AG20443 (cell line): Measurements from ENCODE around the gene UBE2G2.

Source experiments
- DNase-seq: peaks from one replicate; pipeline ENCODE4 v3.0.0; 2012; ENCODE audit warnings: low spot score, mixed read lengths

Gene UBE2G2

GRCh38 chr21:44749759-44750674 lies 51.6 kb downstream of the UBE2G2 start:
- no peak for DNase-seq

GRCh38 chr21:44749116-44749758 lies 52.4 kb downstream of the UBE2G2 start:
- DNase-seq, result no peak

- no peak for DNase-seq
Observed at GRCh38 chr21:44748621-44749020, 53.0 kb downstream of the UBE2G2 start.

GRCh38 chr21:44742418-44743153 lies 59.0 kb downstream of the UBE2G2 start:
- DNase-seq, result no peak

GRCh38 chr21:44741921-44742320 lies 59.7 kb downstream of the UBE2G2 start:
- no peak for DNase-seq

GRCh38 chr21:44740742-44741141 lies 60.9 kb downstream of the UBE2G2 start:
- no peak for DNase-seq

GRCh38 chr21:44739316-44739715 lies 62.3 kb downstream of the UBE2G2 start:
- no peak for DNase-seq

- DNase-seq, result no peak
Observed at GRCh38 chr21:44738621-44739020, 63.0 kb downstream of the UBE2G2 start.

- DNase-seq, result no peak
Observed at GRCh38 chr21:44737706-44738354, 63.8 kb downstream of the UBE2G2 start.

- DNase-seq, result no peak
Observed at GRCh38 chr21:44736291-44737004, 65.2 kb downstream of the UBE2G2 start.

GRCh38 chr21:44735821-44736220 lies 65.8 kb downstream of the UBE2G2 start:
- DNase-seq, result no peak

- no peak for DNase-seq
Observed at GRCh38 chr21:44734841-44735240, 66.8 kb downstream of the UBE2G2 start.

GRCh38 chr21:44734026-44734745 lies 67.4 kb downstream of the UBE2G2 start:
- no peak for DNase-seq

GRCh38 chr21:44732956-44733355 lies 68.7 kb downstream of the UBE2G2 start:
- DNase-seq, result no peak

GRCh38 chr21:44732263-44732662 lies 69.4 kb downstream of the UBE2G2 start:
- DNase-seq, result no peak

GRCh38 chr21:44730951-44731579 lies 70.6 kb downstream of the UBE2G2 start:
- DNase-seq, result no peak

- DNase-seq, result no peak
Observed at GRCh38 chr21:44730028-44730395, 71.6 kb downstream of the UBE2G2 start.

- no peak for DNase-seq
Observed at GRCh38 chr21:44729336-44730027, 72.1 kb downstream of the UBE2G2 start.

- DNase-seq, result no peak
Observed at GRCh38 chr21:44728716-44729115, 72.9 kb downstream of the UBE2G2 start.

GRCh38 chr21:44727757-44728156 lies 73.9 kb downstream of the UBE2G2 start:
- DNase-seq, result no peak
